Endometrial microvascular endothelial cells (primary cell): ENCODE measurements around the gene MAOA. TPM values are rescaled to one million over a fixed set of nuclear protein-coding genes. Genes with fewer than 3 reads are reported as not detected.
"Not testable (repeated sequence)": the region's sequence is repeated elsewhere in the genome, so short reads cannot be mapped to it uniquely, and the experiment has no call there.

Experiments
- in situ Hi-C: cut with HindIII; loops from 2 replicates; pipeline ENCODE4 v1.10.0; 2017; ENCODE audit warnings: low sequenced_read_pairs, low pct_unique_long_range_greater_than_20kb; ENCODE audit errors: inconsistent ontology term
- total RNA-seq: library from RNA; depleted of rRNA; stranded (reverse); fragments of >200 nt; gene quantifications from one replicate; pipeline ENCODE4 v1.2.3, GENCODE V29; 2015; ENCODE audit errors: inconsistent ontology term

The MAOA gene
- total RNA-seq, 1 donor from 2014 or later: 57.9 TPM

GRCh38 chrX:43657671-43658070, 1.6 kb downstream of the MAOA start:
- in situ Hi-C loops: no loop called here

- in situ Hi-C loops: no loop called here
Measured at GRCh38 chrX:43661521-43662240, 5.6 kb downstream of the MAOA start.

GRCh38 chrX:43663173-43663572, 7.1 kb downstream of the MAOA start:
- in situ Hi-C loops: no loop called here

DNA sequence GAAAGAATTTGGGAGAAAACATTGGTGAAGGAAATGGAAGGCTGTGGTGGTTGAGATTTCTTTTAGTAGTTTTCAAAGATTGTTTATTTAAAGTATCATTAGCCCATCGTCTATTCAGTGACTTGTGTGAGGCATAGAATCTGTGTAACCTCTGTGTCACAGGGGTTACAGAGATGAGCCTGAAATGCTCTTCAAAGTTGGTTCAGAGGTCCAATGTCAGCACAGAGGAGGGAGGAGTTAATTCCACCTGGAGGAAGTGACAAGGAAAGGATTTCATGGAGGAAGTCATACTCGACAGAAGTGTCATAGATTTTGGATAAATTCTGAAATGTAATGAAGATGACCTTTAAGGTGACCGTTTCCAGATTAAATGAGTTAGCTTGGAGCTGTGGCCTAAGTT, 8.2 kb downstream of the MAOA start:
- in situ Hi-C loops: no loop called here

DNA sequence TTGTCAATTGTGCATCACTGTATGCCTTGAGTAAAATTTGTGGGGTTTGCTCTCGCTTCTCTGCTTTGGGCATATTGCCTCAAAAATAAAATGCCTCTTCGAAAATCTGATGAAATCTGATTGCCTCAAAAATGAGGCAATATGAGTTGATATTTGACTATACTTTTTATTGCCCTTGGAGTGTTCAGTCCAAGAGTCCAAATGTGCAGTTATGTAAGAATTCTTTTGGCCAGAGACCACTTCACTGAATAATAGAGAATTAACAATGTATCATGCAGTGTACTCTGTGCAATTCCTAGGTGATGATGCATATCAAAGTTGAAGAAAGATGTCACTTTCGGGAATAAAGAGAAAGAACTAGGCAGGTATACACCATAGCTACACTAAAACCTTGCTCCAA, 8.6 kb downstream of the MAOA start:
- in situ Hi-C loops: no loop called here

GRCh38 chrX:43666311-43666912, 10.3 kb downstream of the MAOA start:
- in situ Hi-C loops: no loop called here

- in situ Hi-C loops: not testable (repeated sequence)
Measured at GRCh38 chrX:43675965-43676628, 20.0 kb downstream of the MAOA start.

GRCh38 chrX:43676971-43677572, 21.0 kb downstream of the MAOA start:
- in situ Hi-C loops: no loop called here

- in situ Hi-C loops: no loop called here
Measured at GRCh38 chrX:43677993-43678392, 21.9 kb downstream of the MAOA start.

DNA sequence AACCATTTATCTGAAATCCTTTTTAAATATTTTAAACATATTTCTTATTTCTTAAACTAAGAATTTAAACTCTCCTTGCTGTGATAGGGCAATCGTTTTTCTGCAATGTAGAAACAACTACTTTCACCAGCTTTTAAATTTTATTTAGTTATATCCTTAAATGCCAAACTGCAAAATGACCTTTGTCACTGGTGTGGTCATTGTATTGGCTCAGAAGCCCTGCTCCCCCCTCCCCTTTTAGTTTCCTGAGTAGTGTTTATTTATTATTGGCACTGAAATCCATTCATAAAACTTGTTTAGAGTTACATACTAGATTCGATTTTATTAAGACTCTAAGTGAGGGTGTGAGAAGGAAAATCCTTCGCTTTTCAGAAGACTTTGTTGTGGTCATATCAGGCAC, 23.0 kb downstream of the MAOA start:
- in situ Hi-C loops: no loop called here

GRCh38 chrX:43679778-43680177, 23.7 kb downstream of the MAOA start:
- in situ Hi-C loops: no loop called here

DNA sequence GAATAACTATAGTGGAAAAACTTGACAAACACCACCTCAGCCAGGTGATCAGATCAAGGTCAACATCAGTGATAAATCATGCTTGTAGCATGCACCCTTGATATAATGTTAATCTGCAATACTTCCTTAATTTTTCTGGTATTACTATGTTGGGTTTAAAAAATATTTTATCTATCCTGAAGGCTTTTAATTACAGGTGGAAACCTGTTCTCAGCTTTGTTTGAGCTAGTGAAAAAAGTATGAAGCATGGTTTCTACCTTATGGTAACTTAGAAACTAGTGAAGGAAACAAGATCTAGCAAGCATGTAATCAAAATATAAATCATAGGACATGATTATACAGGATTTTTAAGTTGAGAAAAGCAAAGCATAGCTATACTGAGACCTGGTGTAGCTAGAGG, 26.6 kb downstream of the MAOA start:
- in situ Hi-C loops: no loop called here

DNA sequence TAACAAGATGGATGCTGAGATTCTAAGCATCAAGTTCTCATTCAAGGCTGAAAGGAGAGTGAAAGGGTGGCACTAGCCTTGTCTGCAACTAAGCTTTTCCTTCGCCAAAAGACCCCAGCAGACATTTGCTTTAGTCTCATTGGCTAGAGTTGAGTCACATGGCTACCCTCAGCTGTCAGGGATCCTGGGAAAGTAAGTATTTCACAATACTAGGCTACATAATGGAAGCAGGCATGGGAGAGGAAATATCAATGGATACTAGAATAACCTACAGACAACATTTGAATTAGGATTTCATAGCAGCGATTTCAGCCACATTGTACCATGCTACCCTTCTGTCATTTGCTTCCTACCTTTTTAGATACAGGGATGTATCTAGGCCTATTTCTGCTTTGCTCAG, 29.1 kb downstream of the MAOA start:
- in situ Hi-C loops: no loop called here

DNA sequence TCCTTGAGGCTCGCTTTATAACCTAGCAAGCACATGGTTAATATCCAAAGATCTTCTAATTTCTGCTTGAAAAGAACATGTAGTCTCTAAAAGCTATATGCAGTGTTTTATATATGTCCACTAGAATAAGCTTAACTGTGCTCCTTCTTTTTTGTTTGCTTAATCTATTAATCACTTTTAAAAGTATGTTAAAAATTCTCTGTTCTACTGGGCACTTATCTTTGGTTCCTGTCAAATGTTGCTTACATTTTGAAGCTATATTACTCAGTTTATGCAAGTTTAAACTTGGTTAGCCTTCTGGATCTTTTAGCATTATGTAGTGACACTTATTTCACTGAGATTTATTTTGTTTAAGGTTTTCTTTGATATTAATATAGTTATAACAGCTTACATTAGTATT, 32.5 kb downstream of the MAOA start:
- in situ Hi-C loops: no loop called here

GRCh38 chrX:43693602-43694406, 37.7 kb downstream of the MAOA start:
- in situ Hi-C loops: no loop called here

DNA sequence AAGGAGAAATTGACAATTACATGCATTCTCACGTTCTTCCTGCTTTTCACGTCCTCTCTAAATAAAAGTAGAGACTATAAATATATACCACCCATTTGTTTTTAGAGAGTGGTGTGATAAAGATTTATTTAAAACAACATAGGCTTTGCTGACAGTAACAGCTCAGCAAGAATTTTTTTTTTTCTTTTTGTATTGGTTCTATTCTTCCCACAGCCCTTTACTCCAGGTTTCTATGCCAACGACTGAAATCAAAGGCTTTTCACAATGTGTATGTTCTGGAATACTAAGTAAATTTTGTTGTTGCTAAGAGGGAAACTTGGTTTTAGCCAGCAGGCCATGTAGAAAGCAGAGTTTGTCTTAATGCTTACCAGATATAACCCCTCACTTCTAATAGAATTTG, 43.4 kb downstream of the MAOA start:
- in situ Hi-C loops: no loop called here

DNA sequence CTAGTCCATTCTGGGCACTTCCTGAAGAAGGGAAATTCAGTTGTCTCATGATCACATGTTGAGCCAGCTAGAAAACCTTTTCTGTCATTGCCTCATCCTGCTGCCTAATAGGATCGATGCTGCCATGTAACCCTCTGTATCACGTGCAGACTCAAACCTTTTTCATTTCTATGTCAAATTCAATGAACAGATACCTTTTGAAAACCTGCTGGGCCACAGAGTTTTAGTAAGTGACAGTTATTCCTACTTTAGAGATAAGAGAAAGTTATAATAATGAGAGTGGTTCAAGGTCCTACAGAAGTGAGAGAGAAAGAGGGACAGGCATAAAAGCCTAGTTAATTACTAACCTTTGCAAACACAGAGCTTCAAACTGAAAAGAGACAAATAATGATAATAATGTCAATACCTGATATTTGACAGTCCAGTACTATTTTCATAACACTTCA, 46.0 kb downstream of the MAOA start:
- in situ Hi-C loops: no loop called here

GRCh38 chrX:43702660-43703059, 46.6 kb downstream of the MAOA start:
- in situ Hi-C loops: no loop called here

- in situ Hi-C loops: no loop called here
Measured at GRCh38 chrX:43703211-43703791, 47.2 kb downstream of the MAOA start.
